IMR-90 (cell line): ENCODE measurements around the gene EFHC1.

Experiments
- BHLHE40 ChIP-seq: fragments of 150-350 bp; IDR thresholded peaks from 2 replicates; pipeline ENCODE4 v1.6.1; 2016; ENCODE audit warnings: mild to moderate bottlenecking, low read depth, low read length
- POLR2A ChIP-seq: IDR thresholded peaks from 2 replicates; pipeline ENCODE4 v1.6.1; 2012; ENCODE audit warnings: mild to moderate bottlenecking, low read depth, low read length
- TF ChIP-seq, protein P1 (sequence below): conservative IDR thresholded peaks from 2 replicates; pipeline ENCODE4 v1.5.1; 2012; ENCODE audit warnings: mild to moderate bottlenecking, low read depth, low read length, improper control_type of control experiment

DNA sequence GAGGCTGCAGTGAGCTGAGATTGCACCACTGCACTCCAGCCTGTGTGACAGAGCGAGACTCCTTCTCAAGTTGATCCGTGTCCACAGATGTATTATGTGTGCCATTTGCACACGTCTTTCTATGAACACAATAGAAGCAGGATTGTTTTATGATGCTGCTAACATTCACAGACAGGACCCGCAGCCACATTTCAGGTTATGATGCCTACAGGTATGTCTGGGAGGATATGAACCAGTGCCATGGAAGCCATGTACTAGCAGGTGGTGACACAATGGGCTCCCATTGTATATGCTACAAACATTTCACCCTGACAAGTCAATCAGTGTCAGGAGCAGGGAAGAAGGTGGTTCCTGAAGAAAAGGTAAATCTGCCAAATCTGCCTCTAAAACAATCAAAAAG is 152.4 kb downstream of the EFHC1 start:
- TF ChIP-seq, protein P1, sequence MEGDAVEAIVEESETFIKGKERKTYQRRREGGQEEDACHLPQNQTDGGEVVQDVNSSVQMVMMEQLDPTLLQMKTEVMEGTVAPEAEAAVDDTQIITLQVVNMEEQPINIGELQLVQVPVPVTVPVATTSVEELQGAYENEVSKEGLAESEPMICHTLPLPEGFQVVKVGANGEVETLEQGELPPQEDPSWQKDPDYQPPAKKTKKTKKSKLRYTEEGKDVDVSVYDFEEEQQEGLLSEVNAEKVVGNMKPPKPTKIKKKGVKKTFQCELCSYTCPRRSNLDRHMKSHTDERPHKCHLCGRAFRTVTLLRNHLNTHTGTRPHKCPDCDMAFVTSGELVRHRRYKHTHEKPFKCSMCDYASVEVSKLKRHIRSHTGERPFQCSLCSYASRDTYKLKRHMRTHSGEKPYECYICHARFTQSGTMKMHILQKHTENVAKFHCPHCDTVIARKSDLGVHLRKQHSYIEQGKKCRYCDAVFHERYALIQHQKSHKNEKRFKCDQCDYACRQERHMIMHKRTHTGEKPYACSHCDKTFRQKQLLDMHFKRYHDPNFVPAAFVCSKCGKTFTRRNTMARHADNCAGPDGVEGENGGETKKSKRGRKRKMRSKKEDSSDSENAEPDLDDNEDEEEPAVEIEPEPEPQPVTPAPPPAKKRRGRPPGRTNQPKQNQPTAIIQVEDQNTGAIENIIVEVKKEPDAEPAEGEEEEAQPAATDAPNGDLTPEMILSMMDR: no peak
- TF ChIP-seq POLR2A: no peak
- no peak for TF ChIP-seq BHLHE40
